ENCODE data around the gene ST8SIA2. TPM values are rescaled to one million over a fixed set of nuclear protein-coding genes. Genes with fewer than 3 reads are reported as not detected.

Gene ST8SIA2
- total RNA-seq, 2 donors from 2014 or later, result 0.35 to 0.37 TPM

DNA sequence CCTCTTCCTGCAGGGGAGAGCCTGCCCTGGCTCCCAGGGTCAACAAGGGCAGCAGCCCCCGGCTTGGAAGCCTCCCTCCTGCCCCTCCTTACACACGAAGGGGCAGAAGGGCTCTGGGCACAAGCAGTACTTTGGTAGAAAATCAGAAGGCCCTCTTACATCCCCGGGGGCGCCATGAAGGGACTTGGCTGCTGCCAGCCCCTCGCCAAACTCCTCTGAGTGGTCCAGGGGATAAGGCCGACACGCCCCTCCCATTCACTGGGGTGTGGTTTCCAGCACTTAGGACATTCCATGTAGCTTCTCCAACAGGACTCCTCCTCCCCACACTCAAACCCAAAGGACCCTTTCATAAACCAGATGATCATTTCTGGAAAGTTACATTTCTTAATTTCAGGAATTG, 1.2 kb upstream of the ST8SIA2 start:
- TF ChIP-seq, protein P1, sequence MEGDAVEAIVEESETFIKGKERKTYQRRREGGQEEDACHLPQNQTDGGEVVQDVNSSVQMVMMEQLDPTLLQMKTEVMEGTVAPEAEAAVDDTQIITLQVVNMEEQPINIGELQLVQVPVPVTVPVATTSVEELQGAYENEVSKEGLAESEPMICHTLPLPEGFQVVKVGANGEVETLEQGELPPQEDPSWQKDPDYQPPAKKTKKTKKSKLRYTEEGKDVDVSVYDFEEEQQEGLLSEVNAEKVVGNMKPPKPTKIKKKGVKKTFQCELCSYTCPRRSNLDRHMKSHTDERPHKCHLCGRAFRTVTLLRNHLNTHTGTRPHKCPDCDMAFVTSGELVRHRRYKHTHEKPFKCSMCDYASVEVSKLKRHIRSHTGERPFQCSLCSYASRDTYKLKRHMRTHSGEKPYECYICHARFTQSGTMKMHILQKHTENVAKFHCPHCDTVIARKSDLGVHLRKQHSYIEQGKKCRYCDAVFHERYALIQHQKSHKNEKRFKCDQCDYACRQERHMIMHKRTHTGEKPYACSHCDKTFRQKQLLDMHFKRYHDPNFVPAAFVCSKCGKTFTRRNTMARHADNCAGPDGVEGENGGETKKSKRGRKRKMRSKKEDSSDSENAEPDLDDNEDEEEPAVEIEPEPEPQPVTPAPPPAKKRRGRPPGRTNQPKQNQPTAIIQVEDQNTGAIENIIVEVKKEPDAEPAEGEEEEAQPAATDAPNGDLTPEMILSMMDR (IDR thresholded peaks at IDR 0.05), result no peak
- Histone ChIP-seq H3K9me3 (no peaks in the 10 kb centered on the region), H3K4me1 (peaks cover 0 to 17% of the 10 kb centered on the region in 2 donors), H3K27ac (no peak overlapping the region), H3K27me3 (peaks cover 0 to 3% of the 10 kb centered on the region in 2 donors), H3K4me3 (no peak overlapping the region), H3K36me3 (no peaks in the 10 kb centered on the region)
- DNase-seq (ENCODE audit: low spot score), result no peak

DNA sequence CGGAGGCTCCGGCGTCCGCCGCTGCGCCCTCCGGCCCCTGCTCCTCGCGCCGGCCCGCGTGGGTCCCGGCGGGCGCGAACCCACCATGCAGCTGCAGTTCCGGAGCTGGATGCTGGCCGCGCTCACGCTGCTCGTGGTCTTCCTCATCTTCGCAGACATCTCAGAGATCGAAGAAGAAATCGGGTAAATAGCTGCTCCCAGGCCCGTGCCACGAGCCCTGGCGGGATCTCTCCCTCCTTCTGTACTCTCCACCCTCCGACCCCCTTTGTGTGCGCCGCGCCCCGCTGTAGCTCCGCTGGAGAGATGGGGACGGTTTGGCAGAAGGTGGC, 263 bp downstream of the ST8SIA2 start:
- no peaks in the 10 kb centered on the region for H3K36me3 ChIP-seq
- TF ChIP-seq, protein P1 (IDR thresholded peaks at IDR 0.05), result no peak
- peaks cover 0 to 17% of the 10 kb centered on the region in 2 donors for H3K4me1 ChIP-seq
- peak overlapping the region; percentile 33 to 51 for H3K4me3 ChIP-seq
- no peak overlapping the region for H3K27ac ChIP-seq
- H3K9me3 ChIP-seq, result no peaks in the 10 kb centered on the region
- DNase-seq (ENCODE audit: low spot score), result no peak
- peaks cover 0 to 3% of the 10 kb centered on the region in 2 donors for H3K27me3 ChIP-seq

DNA sequence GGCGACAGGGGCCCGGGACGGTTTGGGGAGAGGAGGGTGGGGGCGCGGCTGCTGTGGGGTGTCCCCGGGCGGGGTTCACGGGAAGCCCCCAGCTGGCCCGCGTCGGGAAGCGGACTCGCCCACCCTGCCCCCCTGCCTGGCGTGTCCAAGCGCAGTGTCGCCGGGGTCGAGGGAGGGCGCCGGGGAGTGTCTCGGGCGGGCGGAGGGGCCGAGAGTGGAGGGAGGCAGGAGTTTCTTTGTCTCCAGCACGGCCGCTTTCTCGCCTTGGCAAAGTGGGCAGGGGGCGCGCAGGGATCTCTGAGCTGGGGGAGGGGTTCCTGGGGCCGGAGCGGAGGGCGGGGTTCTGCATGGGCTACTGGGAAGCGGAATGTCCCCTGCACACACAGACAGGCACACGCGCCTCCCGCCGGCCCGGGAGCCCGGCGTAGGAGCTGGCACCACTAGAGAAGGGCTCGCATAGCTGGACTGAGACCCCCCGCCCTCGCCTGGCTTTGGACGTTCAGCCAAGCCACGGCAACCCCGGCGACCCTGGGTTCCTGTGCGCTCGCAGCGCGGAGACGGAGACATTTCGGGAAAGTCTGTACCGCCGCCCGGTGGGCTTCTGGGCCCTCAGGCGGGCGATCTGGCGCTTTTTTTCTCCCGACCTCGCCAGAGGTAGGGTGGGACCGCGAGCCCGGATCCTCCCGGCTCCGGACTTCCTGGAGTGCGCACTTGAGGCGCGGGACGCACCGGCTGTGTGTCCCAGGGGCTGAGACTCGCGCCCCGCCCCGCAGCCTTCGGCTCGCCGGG, 822 bp downstream of the ST8SIA2 start:
- DNase-seq (ENCODE audit: low spot score), result no peak
- Histone ChIP-seq H3K27me3 (peaks cover 0 to 3% of the 10 kb centered on the region in 2 donors), H3K4me3 (peak overlapping the region; percentile 33 to 51), H3K9me3 (no peaks in the 10 kb centered on the region), H3K36me3 (no peaks in the 10 kb centered on the region), H3K4me1 (peaks cover 0 to 17% of the 10 kb centered on the region in 2 donors), H3K27ac (no peak overlapping the region)
- TF ChIP-seq, protein P1 (IDR thresholded peaks at IDR 0.05), result no peak

DNA sequence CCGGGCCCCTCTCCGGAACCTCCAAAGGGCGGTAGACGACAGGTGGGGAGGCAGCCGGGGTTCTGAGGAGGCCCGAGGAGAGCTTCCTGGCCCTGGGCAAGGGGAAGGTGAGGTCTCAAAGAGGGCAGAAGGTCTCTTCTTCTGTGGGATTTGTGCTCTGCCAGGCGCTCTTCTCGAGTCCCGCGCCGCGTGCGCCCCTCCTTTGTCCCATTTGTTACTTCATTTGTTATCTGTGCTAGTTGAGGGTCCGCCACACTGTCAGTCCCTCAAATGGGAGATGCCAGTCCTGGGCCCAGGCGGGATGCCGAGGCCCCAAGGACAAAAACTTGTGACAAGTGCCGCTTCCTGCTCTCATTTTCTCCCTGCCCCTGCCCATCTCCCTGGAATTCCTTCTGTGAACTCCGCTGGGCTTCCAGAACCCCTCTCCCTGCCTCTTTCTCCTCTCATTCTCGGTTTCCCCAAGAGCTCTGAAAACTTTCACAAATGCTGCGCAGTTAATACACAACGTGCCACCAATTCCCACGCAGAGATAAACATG, 1.5 kb downstream of the ST8SIA2 start:
- peaks cover 0 to 17% of the 10 kb centered on the region in 2 donors for H3K4me1 ChIP-seq
- H3K36me3 ChIP-seq, result no peaks in the 10 kb centered on the region
- no peak for DNase-seq (ENCODE audit: low spot score)
- peaks cover 0 to 3% of the 10 kb centered on the region in 2 donors for H3K27me3 ChIP-seq
- TF ChIP-seq, protein P1 (IDR thresholded peaks at IDR 0.05), result no peak
- H3K9me3 ChIP-seq, result no peaks in the 10 kb centered on the region
- H3K4me3 ChIP-seq, result peak overlapping the region; percentile 33 to 51
- no peak overlapping the region for H3K27ac ChIP-seq

DNA sequence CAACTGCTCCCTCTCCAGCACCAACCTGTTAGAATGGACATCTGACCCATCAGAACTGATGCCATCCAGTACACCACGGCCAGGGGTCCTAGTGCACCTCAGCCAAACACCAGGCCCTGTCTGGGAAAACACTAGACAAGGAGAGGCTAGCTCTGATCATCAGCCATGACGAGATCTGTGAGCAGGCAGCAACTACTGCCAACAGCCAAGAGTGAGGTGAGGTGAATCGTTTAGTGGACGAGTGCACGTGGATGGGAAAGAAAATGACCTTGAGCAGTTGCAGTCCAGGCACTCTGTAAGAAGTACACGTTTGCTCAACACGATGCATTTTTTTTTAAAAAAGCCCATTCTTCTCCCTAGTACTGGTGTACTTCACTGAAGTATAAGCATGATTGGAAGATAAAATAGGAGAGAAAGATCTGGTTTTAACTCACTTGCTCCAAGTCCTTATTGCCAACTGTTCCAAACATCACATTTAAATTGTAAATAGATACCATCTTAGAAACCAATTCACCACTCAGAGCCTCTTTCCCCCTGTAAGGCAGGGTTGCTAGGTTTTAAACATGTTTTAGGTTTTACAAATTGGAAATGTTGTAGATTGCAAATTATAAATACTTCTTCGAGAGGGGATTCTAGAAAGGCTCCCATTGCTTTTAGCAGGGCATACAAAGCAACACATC, 5.7 kb downstream of the ST8SIA2 start:
- TF ChIP-seq, protein P1 (IDR thresholded peaks at IDR 0.05), result no peak
- H3K4me3 ChIP-seq, result no peak overlapping the region
- no peaks in the 10 kb centered on the region for H3K36me3 ChIP-seq
- no peak for DNase-seq (ENCODE audit: low spot score)
- peaks cover 0 to 5% of the 10 kb centered on the region in 2 donors for H3K4me1 ChIP-seq
- H3K27me3 ChIP-seq, result no peaks in the 10 kb centered on the region
- H3K27ac ChIP-seq, result no peak overlapping the region
- no peaks in the 10 kb centered on the region for H3K9me3 ChIP-seq
